ENCODE data around the gene SEMA6B. TPM values are rescaled to one million over a fixed set of nuclear protein-coding genes. Genes with fewer than 3 reads are reported as not detected.

Gene SEMA6B
- total RNA-seq, 2 experiments from 2014 or later: 0.17 TPM; not detected in 1

DNA sequence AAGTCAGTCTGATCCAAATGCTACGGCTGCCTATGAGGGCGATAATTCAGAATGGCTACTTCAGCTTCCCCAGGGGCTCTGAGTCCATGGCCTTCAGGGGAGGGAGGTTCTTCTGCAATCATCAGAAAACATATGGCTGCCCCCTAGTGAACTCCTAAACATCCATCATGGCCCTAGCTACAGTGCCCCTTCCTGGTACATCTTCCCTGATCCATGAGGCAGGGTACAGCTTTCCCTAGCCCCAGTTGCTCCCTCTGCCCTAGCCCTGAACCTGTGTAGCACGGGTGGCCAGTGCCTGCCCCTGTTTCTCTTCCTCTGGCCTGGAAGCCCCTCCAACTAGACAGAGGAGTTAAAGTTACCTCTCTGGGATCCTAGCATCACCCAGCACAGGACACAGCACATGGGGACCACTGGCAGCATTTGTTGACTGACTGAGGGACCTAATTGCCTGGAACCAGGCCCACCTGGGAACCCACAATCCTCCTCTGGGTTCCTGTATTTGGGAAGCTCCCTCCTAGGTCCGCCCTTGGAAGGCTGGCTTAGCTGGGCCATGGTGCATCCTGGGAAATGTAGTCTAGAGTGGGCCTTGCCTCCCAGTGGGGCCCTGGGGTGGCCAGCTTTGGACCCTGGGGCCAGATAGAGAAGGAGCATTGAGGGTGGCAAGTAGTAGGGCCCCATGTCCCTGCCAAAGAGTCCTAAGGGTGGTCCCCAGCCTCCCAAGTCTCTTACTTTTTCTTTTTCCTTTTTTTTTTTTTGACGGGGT lies 17.7 kb upstream of the SEMA6B start:
- H3K4me1 Mint-ChIP-seq (ENCODE audit: low read depth): peaks cover 15% of the 10 kb centered on the region
- CTCF ChIA-PET: interaction anchor here (0.6 to 5.6 kb wide), 8 partner anchors 8 to 187 kb away, joined by 3 to 57 read pairs (median 4); no protein-coding TSS in a partner anchor
- intact Hi-C loops (cut with micrococcal nuclease): no loop called here
- H3K27ac Mint-ChIP-seq: no peak overlapping the region
- no peak for DNase-seq
- peaks cover 45% of the 10 kb centered on the region for H3K27me3 Mint-ChIP-seq (ENCODE audit: low read depth)
- H3K4me3 Mint-ChIP-seq: no peak overlapping the region
- no peaks in the 10 kb centered on the region for H3K9me3 Mint-ChIP-seq
- no peaks in the 10 kb centered on the region for H3K36me3 Mint-ChIP-seq (ENCODE audit: low read depth)

DNA sequence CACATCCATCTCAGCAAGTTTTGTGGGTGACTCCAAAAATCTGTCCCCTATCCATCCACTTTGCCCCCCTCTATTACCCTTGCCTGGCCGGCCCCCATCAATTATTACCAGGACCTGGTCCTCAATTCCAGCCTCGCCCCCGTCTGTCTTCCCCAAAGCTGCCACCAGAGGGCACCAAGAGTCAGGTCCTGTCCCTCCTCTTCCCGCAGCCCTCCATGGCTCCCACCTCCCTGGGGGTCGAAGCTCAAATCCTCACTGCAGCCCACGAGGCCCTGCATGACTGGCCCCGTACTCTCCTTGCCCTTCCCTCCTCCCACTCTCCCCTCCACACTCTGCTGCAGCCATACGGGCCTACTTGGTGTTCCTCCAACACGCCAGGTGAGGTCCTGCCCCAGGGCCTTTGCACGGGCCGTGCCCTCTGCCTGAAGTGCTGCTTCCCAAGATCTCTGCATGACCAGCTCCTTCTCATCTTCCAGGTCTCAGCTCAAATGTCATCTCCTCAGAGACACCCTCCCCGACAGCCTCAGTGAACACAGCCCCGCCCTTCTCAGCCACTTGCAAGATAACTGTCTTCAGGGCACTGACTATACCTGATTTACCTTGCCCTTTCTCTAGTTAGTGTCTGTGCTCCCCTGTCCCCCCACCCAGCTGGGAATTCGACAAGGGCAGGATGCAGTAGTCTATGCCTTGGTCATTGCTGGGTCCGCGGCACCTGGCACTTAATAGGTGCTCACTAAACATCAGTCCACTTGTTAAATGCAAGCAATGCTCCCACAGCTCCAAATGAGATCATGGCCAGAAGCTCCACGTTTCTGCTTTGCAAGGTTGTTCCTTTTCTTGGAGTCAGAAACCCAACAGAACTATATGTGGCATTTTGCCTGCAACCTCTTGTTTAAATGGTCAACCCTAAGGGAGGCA lies 16.8 kb upstream of the SEMA6B start:
- H3K27ac Mint-ChIP-seq: no peak overlapping the region
- H3K36me3 Mint-ChIP-seq (ENCODE audit: low read depth): no peaks in the 10 kb centered on the region
- H3K4me3 Mint-ChIP-seq: no peak overlapping the region
- CTCF ChIA-PET: interaction anchor here (0.7 to 5.6 kb wide), 8 partner anchors 9 to 854 kb away, joined by 3 to 57 read pairs (median 5); no protein-coding TSS in a partner anchor
- intact Hi-C loops (cut with micrococcal nuclease): loop anchor here (1.0 kb wide), 1 partner anchor 60 kb away; no protein-coding TSS in a partner anchor
- DNase-seq: peak; percentile 87
- peaks cover 11% of the 10 kb centered on the region for H3K4me1 Mint-ChIP-seq (ENCODE audit: low read depth)
- no peaks in the 10 kb centered on the region for H3K9me3 Mint-ChIP-seq
- H3K27me3 Mint-ChIP-seq (ENCODE audit: low read depth): peaks cover 40% of the 10 kb centered on the region

DNA sequence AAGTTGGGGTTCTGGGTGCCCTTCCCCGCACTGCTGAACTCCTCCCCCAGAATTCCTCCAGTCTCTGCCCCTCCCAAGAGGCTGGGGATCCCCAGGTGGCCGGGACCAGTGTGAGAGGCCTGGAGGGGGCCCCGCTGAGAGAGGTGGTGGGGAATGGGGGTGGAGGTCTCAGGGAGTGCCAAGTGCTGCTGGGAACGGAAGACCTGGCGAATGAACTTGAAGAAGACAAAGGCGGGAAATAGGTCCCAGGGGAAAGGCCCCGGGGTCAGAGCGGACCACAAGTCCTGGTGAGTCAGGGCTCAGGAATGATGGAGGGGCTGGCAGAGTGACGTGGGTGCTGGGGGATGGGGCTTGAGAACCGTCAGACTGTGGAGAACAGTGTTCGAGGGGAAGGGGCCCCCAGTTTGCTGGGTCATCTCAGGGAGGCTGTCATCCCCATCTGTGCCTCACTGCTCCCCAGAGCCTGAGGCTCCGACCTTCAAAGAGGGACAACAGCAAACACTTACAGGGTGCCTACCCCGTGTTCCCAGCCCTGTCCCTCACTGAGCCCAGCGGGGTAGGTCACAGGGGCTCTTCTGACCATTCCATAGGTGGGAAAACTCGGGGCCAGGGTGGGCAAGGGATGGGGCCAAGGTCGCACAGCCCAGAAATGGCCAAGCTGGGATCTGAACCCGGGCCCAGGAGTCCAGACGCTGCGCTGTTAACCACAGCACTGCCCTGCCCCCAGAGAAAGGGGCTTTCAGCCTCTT lies 16.0 kb upstream of the SEMA6B start:
- CTCF ChIA-PET: interaction anchor here (0.7 to 5.6 kb wide), 8 partner anchors 9 to 854 kb away, joined by 3 to 57 read pairs (median 7); no protein-coding TSS in a partner anchor
- Mint-ChIP-seq H3K4me1 (ENCODE audit: low read depth) (peaks cover 9% of the 10 kb centered on the region), H3K27ac (no peak overlapping the region), H3K4me3 (no peak overlapping the region), H3K27me3 (ENCODE audit: low read depth) (peaks cover 40% of the 10 kb centered on the region), H3K9me3 (no peaks in the 10 kb centered on the region), H3K36me3 (ENCODE audit: low read depth) (no peaks in the 10 kb centered on the region)
- intact Hi-C loops (cut with micrococcal nuclease): loop anchor here (1.0 kb wide), 1 partner anchor 61 kb away; no protein-coding TSS in a partner anchor
- DNase-seq: peak; percentile 70

DNA sequence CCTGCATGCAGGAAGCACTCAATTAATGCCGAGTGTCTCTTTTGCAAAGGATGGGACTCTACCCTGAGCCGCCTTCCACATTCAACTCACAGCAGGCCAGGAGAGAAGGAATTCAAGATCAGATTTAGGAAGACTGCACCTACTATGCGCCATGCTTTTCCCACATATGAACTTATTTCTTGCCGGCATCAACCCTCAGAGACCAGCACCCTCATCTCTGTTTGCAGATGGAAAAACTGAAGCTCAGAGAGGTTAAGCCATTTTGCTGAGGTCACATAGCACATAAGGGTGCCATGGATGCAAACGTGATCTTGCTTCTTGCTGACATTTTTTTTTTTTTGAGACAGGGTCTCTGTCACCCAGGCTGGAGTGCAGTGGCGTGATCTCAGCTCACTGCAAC lies 14.2 kb upstream of the SEMA6B start:
- no peaks in the 10 kb centered on the region for H3K36me3 Mint-ChIP-seq (ENCODE audit: low read depth)
- intact Hi-C loops (cut with micrococcal nuclease): no loop called here
- CTCF ChIA-PET: interaction anchor here (2.5 to 5.6 kb wide), 2 partner anchors 60 to 63 kb away, joined by 8 to 57 read pairs; no protein-coding TSS in a partner anchor
- H3K4me3 Mint-ChIP-seq: no peak overlapping the region
- no peaks in the 10 kb centered on the region for H3K9me3 Mint-ChIP-seq
- no peak overlapping the region for H3K27ac Mint-ChIP-seq
- H3K27me3 Mint-ChIP-seq (ENCODE audit: low read depth): peaks cover 24% of the 10 kb centered on the region
- peaks cover 9% of the 10 kb centered on the region for H3K4me1 Mint-ChIP-seq (ENCODE audit: low read depth)
- DNase-seq: no peak

DNA sequence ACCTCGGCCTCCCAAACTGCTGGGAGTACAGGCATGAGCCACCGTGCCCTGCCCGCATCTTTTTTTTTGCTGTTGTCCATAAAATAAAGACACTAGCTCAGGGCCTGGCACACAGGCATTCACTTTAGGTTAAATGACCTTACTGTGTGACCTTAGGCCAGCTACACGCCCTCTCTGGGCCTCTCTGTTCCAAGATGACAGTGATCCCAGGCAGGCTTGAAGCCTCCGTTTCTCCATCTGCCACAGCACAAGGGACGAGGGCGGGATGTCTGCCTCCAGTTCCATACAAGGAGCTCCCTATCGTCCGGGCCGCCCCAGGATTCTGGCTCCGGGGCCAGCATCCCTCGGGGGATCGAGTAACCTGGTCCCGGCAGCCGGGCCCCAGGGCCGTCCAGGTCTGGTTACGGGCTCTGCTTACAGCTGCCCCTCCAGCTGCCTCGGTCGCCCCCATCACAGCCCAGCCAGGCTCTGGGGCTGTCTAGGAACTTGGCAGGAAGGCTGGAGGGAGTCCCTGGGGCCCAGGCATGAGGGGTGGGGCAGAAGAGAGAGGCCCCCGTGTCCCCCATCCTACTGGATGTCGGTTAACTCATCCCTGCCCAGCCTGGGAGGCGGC lies 11.9 kb upstream of the SEMA6B start:
- intact Hi-C loops (cut with micrococcal nuclease): no loop called here
- DNase-seq: no peak
- H3K27me3 Mint-ChIP-seq (ENCODE audit: low read depth): peaks cover 17% of the 10 kb centered on the region
- no peaks in the 10 kb centered on the region for H3K36me3 Mint-ChIP-seq (ENCODE audit: low read depth)
- CTCF ChIA-PET: interaction anchor here (0.6 to 7.0 kb wide), 7 partner anchors 9 to 100 kb away, joined by 3 to 70 read pairs (median 5); no protein-coding TSS in a partner anchor
- no peak overlapping the region for H3K4me3 Mint-ChIP-seq
- H3K9me3 Mint-ChIP-seq: no peaks in the 10 kb centered on the region
- H3K4me1 Mint-ChIP-seq (ENCODE audit: low read depth): peaks cover 9% of the 10 kb centered on the region
- H3K27ac Mint-ChIP-seq: no peak overlapping the region

DNA sequence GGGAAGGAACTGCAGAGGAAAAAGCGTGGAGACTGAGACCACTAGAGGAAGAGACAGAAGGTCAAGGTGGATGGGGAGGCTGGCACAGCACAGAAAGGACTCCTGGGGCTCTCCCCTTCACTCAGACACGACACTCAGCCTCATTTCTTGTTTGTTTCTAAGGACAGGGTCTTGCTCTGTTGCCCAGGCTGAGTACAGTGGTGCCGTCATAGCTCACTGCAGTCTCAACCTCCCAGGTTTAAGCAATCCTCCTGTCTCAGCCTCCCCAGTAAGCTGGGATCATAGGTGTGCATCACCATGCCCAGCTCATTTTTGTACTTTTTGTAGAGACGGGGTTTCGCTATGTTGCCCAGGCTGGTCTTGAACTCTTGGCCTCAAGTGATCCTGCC lies 11.4 kb upstream of the SEMA6B start:
- no peak overlapping the region for H3K27ac Mint-ChIP-seq
- no peak overlapping the region for H3K4me3 Mint-ChIP-seq
- CTCF ChIA-PET: interaction anchor here (0.6 to 7.0 kb wide), 8 partner anchors 9 to 99 kb away, joined by 3 to 70 read pairs (median 5); no protein-coding TSS in a partner anchor
- no peaks in the 10 kb centered on the region for H3K36me3 Mint-ChIP-seq (ENCODE audit: low read depth)
- no peak for DNase-seq
- intact Hi-C loops (cut with micrococcal nuclease): no loop called here
- peaks cover 13% of the 10 kb centered on the region for H3K27me3 Mint-ChIP-seq (ENCODE audit: low read depth)
- peaks cover 9% of the 10 kb centered on the region for H3K4me1 Mint-ChIP-seq (ENCODE audit: low read depth)
- H3K9me3 Mint-ChIP-seq: no peaks in the 10 kb centered on the region

DNA sequence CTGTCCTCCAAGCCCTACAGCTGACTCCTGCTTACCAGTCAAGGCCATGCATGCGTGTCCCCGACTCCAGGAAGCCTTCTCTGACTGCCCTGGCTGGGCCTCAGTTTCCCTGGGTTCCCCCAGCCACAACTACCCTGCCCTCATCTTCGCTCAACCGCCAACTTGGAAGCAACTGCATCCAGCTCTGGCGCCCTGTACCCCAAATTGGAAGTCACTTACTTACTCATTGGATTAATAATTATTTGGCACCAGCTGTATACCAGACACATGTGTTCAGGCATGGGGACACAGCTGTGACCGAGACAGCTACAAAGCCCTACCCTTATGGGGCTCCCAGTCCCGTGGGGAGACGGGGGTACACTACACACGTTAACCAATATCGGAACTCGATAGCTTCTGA lies 10.9 kb upstream of the SEMA6B start:
- no peaks in the 10 kb centered on the region for H3K9me3 Mint-ChIP-seq
- CTCF ChIA-PET: interaction anchor here (0.7 to 7.0 kb wide), 6 partner anchors 10 to 99 kb away, joined by 4 to 70 read pairs (median 5); no protein-coding TSS in a partner anchor
- no peak for DNase-seq
- peaks cover 4% of the 10 kb centered on the region for H3K4me1 Mint-ChIP-seq (ENCODE audit: low read depth)
- H3K36me3 Mint-ChIP-seq (ENCODE audit: low read depth): no peaks in the 10 kb centered on the region
- no peak overlapping the region for H3K27ac Mint-ChIP-seq
- intact Hi-C loops (cut with micrococcal nuclease): no loop called here
- H3K4me3 Mint-ChIP-seq: no peak overlapping the region
- H3K27me3 Mint-ChIP-seq (ENCODE audit: low read depth): peaks cover 8% of the 10 kb centered on the region

DNA sequence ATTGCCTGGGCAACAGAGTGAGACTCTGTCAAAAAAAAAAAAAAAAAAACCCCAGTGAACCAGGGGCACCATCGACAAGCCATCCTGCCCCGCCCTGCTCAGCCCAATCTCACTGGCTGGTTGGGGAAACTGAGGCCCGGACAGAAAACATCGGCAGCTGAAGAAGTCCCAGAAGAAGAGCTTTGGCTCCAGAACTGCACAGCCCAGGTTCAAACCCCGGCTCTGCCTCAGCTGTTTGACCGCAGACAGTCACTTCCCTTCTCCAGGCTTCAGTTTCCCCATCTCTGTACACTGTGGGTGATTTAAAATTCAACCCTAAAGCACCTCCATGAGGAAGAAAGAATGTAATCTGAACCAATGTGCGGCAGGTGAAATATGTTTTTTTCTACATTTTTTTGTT lies 9.4 kb upstream of the SEMA6B start:
- CTCF ChIA-PET: interaction anchor here (0.6 to 7.0 kb wide), 4 partner anchors 8 to 68 kb away, joined by 5 to 70 read pairs (median 18); no protein-coding TSS in a partner anchor
- Mint-ChIP-seq H3K27me3 (ENCODE audit: low read depth) (peaks cover 5% of the 10 kb centered on the region), H3K4me3 (no peak overlapping the region), H3K27ac (no peak overlapping the region), H3K4me1 (ENCODE audit: low read depth) (no peaks in the 10 kb centered on the region), H3K36me3 (ENCODE audit: low read depth) (no peaks in the 10 kb centered on the region), H3K9me3 (no peaks in the 10 kb centered on the region)
- intact Hi-C loops (cut with micrococcal nuclease): no loop called here
- DNase-seq: no peak

DNA sequence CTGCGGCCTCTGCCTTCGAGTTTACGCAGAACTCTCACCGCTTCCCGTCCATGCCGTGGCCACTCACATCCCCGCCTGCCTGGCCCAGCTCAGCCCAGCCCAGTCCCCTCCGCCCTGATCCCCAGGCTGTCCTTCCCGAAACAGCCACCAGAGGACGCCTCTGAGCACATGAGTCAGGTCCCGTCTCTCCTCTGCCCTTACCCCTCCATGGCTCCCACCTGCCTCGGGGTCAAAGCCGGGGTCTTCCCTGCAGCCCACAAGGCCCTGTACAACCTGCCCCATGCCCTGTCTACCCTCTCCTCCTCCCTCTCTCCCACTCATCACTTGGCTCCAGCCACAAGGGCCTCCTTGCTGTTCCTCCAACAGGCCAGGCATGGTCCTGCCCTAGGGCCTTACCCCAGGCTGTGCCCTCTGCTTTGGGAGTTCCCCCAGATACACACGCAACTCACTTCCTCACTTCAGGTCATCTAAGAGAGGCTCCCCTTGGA lies 8.1 kb upstream of the SEMA6B start:
- H3K9me3 Mint-ChIP-seq: no peaks in the 10 kb centered on the region
- intact Hi-C loops (cut with micrococcal nuclease): loop anchor here (1.0 kb wide), 1 partner anchor 69 kb away; no protein-coding TSS in a partner anchor
- no peak overlapping the region for H3K27ac Mint-ChIP-seq
- no peaks in the 10 kb centered on the region for H3K36me3 Mint-ChIP-seq (ENCODE audit: low read depth)
- H3K27me3 Mint-ChIP-seq (ENCODE audit: low read depth): peaks cover 5% of the 10 kb centered on the region
- DNase-seq: peak; percentile 83
- H3K4me1 Mint-ChIP-seq (ENCODE audit: low read depth): no peaks in the 10 kb centered on the region
- CTCF ChIA-PET: interaction anchor here (0.6 to 7.0 kb wide), 7 partner anchors 9 to 185 kb away, joined by 3 to 70 read pairs (median 4); no protein-coding TSS in a partner anchor
- H3K4me3 Mint-ChIP-seq: no peak overlapping the region

DNA sequence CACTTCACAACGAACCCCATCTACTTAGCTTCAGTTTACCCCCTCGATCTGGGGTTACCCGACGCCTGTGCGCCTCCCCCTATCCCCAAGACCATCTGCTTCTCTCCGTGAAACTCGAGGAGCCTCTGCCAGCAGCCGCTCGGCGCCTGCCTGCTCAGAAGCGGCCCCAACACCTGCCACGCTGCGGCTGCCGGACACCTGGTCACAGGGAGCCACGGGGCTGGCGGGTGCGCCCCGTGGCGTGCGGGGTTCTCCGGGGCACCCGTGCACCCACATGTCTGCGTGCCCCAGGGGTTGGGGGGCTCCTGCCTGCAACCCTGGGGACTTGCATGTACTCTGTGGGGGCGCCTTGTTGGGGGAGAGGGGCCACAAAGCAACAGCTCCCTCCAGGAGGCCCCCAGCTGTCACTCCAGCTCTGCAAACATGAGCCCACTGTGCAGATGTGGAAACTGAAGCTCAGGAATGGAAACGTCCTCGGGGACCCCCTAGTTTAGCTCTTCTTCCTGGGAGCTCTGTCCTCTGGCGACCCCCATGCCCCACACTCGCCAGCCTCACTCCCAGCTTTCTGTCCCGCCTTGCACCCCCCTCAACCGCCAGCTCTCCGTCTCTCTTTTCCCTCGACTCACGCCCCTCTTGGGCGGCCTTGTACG lies 7.0 kb upstream of the SEMA6B start:
- Mint-ChIP-seq H3K36me3 (ENCODE audit: low read depth) (no peaks in the 10 kb centered on the region), H3K9me3 (no peaks in the 10 kb centered on the region), H3K27me3 (ENCODE audit: low read depth) (peaks cover 3% of the 10 kb centered on the region), H3K27ac (no peak overlapping the region), H3K4me1 (ENCODE audit: low read depth) (no peaks in the 10 kb centered on the region), H3K4me3 (no peak overlapping the region)
- DNase-seq: no peak
- CTCF ChIA-PET: interaction anchor here (0.5 to 7.0 kb wide), 9 partner anchors 10 to 999 kb away, joined by 3 to 70 read pairs (median 3); no protein-coding TSS in a partner anchor
- intact Hi-C loops (cut with micrococcal nuclease): loop anchor here (1.0 kb wide), 1 partner anchor 70 kb away; no protein-coding TSS in a partner anchor

All from activated naive CD4-positive, alpha-beta T cell treated with anti-CD3 and anti-CD28 coated beads for 36 hours (primary cell).